Measurements from ENCODE around the gene RBM19.

GRCh38 chr12:113823016-113823415 is 143.1 kb downstream of the RBM19 start:
- TF ChIP-seq REST (IDR thresholded peaks at IDR 0.05; ENCODE audit: insufficient read depth in 1 of 2, low read depth in 2 of 2, low read length in 2 of 2): no peak
- TF ChIP-seq POLR2AphosphoS5 (IDR thresholded peaks at IDR 0.05; ENCODE audit: low read depth, low read length): no peak

All from PFSK-1 (cell line).